HG02885 (cell line): ENCODE measurements around the gene PCDHB2.
"Not testable (repeated sequence)": the region's sequence is repeated elsewhere in the genome, so short reads cannot be mapped to it uniquely, and the experiment has no call there.

Source experiments
- ATAC-seq: cut with Tn5 transposase; IDR thresholded peaks from one replicate; pipeline ENCODE4 v1.9.1; 2021; ENCODE audit warnings: mild to moderate bottlenecking; ENCODE audit not compliant: unreplicated experiment, poor library complexity

Gene PCDHB2

GRCh38 chr5:141135030-141135717 is 40.8 kb downstream of the PCDHB2 start, which contains the start of gene PCDHB5:
Gene PCDHB5 (plus strand): TSS chr5:141135206. CDS start chr5:141135435, 229 bp downstream.
- ATAC-seq, result no peak

GRCh38 chr5:141135718-141136266 is 41.4 kb downstream of the PCDHB2 start:
- no peak for ATAC-seq

GRCh38 chr5:141137346-141137745 is 42.9 kb downstream of the PCDHB2 start:
- not testable (repeated sequence) for ATAC-seq
